Keratinocyte (primary cell): ENCODE results near the gene TMEM242. TPM values are rescaled to one million over a fixed set of nuclear protein-coding genes. Genes with fewer than 3 reads are reported as not detected.

Experiments used
- DNase-seq: peaks from one replicate; pipeline ENCODE4 v3.0.0-alpha.2; 2011; ENCODE audit warnings: low read depth, missing footprints, low spot score
- FAIRE-seq: peaks from 2 replicates; lab custom pipeline; 2011; peaks lifted over from hg19 to GRCh38; lab: Jason Lieb, UNC
- H2AFZ ChIP-seq: 2 replicates; pipeline ENCODE4 v1.6.0; 2012; ENCODE audit warnings: low read length, control low read depth, inconsistent platforms; ENCODE audit not compliant: control insufficient read depth
- H3K27ac ChIP-seq: 2 replicates; pipeline ENCODE4 v1.5.1; 2011; ENCODE audit warnings: low read length; ENCODE audit not compliant: control insufficient read depth, insufficient read depth
- H3K27me3 ChIP-seq: 3 replicates; pipeline ENCODE4 v1.6.0; 2011; ENCODE audit warnings: low read length; ENCODE audit not compliant: control insufficient read depth, insufficient read depth; ENCODE audit errors: extremely low read depth
- H3K36me3 ChIP-seq, 2 experiments: 2 replicates in 1 of 2; 3 replicates in 1 of 2; pipeline ENCODE4 v1.5.1; 2011; ENCODE audit warnings: low read length in 2 of 2, mild to moderate bottlenecking in 1 of 2; ENCODE audit not compliant: control insufficient read depth in 2 of 2, insufficient read depth in 2 of 2; ENCODE audit errors: extremely low read depth in 1 of 2
- H3K4me1 ChIP-seq: 3 replicates; pipeline ENCODE4 v1.5.1; 2011; ENCODE audit warnings: low read length; ENCODE audit not compliant: control insufficient read depth, insufficient read depth; ENCODE audit errors: extremely low read depth
- H3K4me2 ChIP-seq: 3 replicates; pipeline ENCODE4 v1.6.0; 2011; ENCODE audit warnings: low read depth, low read length; ENCODE audit not compliant: control insufficient read depth, insufficient read depth; ENCODE audit errors: extremely low read depth
- H3K4me3 ChIP-seq, 3 experiments: fragments of 200-600 bp in 1 of 3; sonication (generic) in 1 of 3; 2 replicates in 2 of 3; 3 replicates in 1 of 3; pipeline ENCODE4 v1.5.1; 2011 to 2016; ENCODE audit warnings: low read length in 3 of 3, mild to moderate bottlenecking in 3 of 3, control low read depth in 2 of 3, inconsistent platforms in 1 of 3, low read depth in 1 of 3, mixed read lengths in 1 of 3, mixed run types in 1 of 3, moderate library complexity in 1 of 3; ENCODE audit not compliant: control insufficient read depth in 2 of 3, insufficient read depth in 2 of 3; ENCODE audit errors: extremely low read depth in 1 of 3
- H3K79me2 ChIP-seq: 2 replicates; pipeline ENCODE4 v1.6.0; 2012; ENCODE audit warnings: low read length; ENCODE audit not compliant: control insufficient read depth, insufficient read depth
- H3K9ac ChIP-seq: 3 replicates; pipeline ENCODE4 v1.6.0; 2011; ENCODE audit warnings: low read length; ENCODE audit not compliant: control insufficient read depth, insufficient read depth; ENCODE audit errors: extremely low read depth
- H3K9me1 ChIP-seq: 3 replicates; pipeline ENCODE4 v1.6.0; 2011; ENCODE audit warnings: low read length; ENCODE audit not compliant: control insufficient read depth, insufficient read depth; ENCODE audit errors: extremely low read depth
- H3K9me3 ChIP-seq: 2 replicates; pipeline ENCODE4 v1.5.1; 2012; ENCODE audit warnings: low read depth, low read length; ENCODE audit not compliant: control insufficient read depth
- H4K20me1 ChIP-seq: 3 replicates; pipeline ENCODE4 v1.6.0; 2011; ENCODE audit warnings: low read length; ENCODE audit not compliant: control insufficient read depth, insufficient read depth; ENCODE audit errors: extremely low read depth
- CTCF ChIP-seq, 3 experiments: IDR thresholded peaks in 1 of 3; conservative IDR thresholded peaks in 1 of 3; optimal IDR thresholded peaks in 1 of 3; 2 replicates in 2 of 3; 3 replicates in 1 of 3; pipeline versions ENCODE3 to v1.5.1; 2011; ENCODE audit warnings: low read length in 3 of 3, mild to moderate bottlenecking in 3 of 3, moderate library complexity in 2 of 3, control low read depth in 1 of 3, inconsistent platforms in 1 of 3; ENCODE audit not compliant: insufficient read depth in 2 of 3; ENCODE audit errors: extremely low read depth in 1 of 3
- EZH2 ChIP-seq: IDR thresholded peaks from one replicate; pipeline ENCODE4 v1.6.1; 2012; ENCODE audit warnings: inconsistent platforms, mild to moderate bottlenecking, low read length, moderate library complexity
- dilution Hi-C: fragments of 300-500 bp; cut with MboI; formaldehyde crosslinking; loops from one replicate; pipeline ENCODE4 v1.7.0; 2020; ENCODE audit warnings: low sequenced_read_pairs; ENCODE audit not compliant: extremely low pct_ligation_motif_present
- polyA plus RNA-seq, 5 experiments: library from polyadenylated mRNA; depleted of rRNA in 3 of 5; stranded (reverse) in 3 of 5; stranded (forward) in 1 of 5; unstranded in 1 of 5; fragments of >200 nt; gene quantifications; 1 replicate in 1 of 5; 2 replicates in 3 of 5; 3 replicates in 1 of 5; pipeline versions ENCODE4 v1.2.1 to v1.2.3, GENCODE V29; 2011 to 2012; ENCODE audit warnings: missing spikeins in 2 of 5, low read depth in 1 of 5, low replicate concordance in 1 of 5

TMEM242 gene
- polyA plus RNA-seq, 1 donor (not counting 4 experiments of a cell fraction or from before 2014, with no cell fraction given) = 11.0 TPM

DNA sequence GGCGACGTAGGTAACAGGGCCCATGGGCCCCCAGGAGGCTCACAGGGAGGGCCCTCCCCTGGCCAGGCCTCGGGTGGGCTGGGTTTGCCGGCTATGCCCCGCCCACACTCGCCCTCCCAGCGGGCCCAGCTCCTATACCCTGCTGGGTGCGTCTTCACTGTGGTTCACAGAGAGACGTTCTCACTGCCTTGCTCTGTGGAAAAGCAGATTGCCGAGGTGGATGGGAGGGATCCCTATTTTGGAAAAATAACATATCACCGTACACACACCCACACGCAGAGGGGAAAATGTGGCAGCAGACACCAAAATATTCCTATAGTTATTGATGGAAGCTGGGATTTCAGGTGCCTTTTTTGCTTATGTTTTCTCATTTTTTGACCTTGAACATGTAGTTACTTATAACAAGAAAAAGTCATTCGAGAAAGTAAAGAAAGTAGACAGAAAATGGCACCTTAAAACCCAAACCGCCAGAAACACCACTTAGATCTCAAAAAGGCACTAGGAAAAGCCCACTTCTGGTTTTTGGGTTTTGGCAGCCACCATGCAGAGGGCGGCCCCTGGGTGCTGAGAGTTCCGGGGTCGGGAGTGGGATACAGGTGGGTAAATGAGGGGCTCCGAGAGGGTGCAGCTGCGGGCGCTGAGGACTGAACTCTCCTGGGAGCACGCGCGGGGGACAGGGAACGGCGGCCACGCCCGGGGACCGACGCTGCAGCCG is 49.4 kb downstream of the TMEM242 start:
- H3K27ac ChIP-seq = no peak overlapping the region

DNA sequence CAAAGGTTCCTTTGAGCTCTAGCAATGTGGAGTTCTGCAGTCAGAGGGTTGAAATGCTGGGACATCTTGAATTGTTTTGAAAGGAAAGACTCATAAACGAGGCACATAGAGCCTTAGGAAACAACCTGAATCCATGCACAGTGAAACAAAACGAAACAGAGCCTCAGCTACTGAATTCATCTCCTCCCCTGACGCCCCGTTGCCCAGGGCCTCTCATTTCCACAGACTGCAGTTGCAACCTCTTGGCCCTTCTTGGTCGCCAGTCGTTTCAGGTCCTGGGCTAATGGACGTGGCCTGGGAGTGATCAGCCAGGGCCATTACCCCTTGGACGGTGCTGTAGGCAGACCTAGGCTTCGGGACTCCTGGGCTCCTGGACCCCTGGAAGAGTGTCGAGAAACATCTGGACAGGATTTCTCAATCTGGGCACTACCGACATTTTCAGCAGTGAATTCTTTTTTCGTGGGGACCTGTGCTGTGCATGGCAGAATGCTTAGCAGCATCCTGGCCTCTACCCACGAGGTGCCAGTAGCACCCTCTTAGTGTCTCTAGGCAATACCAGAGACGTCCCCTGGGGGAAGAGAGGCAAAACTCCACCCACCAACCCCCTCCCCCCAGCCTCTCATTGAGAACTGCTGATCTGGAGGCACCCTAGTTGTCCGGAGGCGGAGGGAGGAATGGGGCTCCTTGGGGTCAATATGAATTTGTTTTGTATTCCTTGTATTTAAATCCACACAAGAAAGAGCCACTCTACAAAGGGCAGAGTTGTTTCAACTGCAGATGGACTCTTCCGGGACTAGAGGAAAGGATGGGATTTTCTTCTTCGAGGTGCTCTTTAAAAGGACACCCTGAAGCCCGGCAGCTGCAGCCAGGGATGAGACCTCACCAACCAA is 50.2 kb downstream of the TMEM242 start:
- peak; percentile 44 for FAIRE-seq
- Histone ChIP-seq H3K27ac (no peak overlapping the region), H3K9ac (no peak overlapping the region), H3K36me3 (no peaks in the 10 kb centered on the region), H3K4me1 (peaks cover 8% of the 10 kb centered on the region), H3K79me2 (no peaks in the 10 kb centered on the region), H2AFZ (no peak overlapping the region), H3K27me3 (no peaks in the 10 kb centered on the region), H3K9me3 (no peaks in the 10 kb centered on the region), H3K9me1 (no peaks in the 10 kb centered on the region), H3K4me2 (no peak overlapping the region), H4K20me1 (no peaks in the 10 kb centered on the region), H3K4me3 (no peak overlapping the region)
- no peak for DNase-seq
- dilution Hi-C loops = no loop called here
- no peak for TF ChIP-seq EZH2
- no peak for TF ChIP-seq CTCF (optimal IDR thresholded peaks at IDR 0.05 in 1 of 3, IDR thresholded peaks at IDR 0.05 in 1 of 3, conservative IDR thresholded peaks at IDR 0.05 in 1 of 3; ENCODE audit: extremely low read depth in 1 of 3, insufficient read depth in 2 of 3, low read length in 3 of 3)

More for the DNA sequence above, 49.4 kb downstream of the TMEM242 start:
- Histone ChIP-seq H2AFZ (peak overlapping the region; percentile 88), H3K36me3 (no peaks in the 10 kb centered on the region), H3K27me3 (no peaks in the 10 kb centered on the region), H4K20me1 (no peaks in the 10 kb centered on the region), H3K4me2 (peak overlapping the region; percentile 85), H3K9me1 (no peaks in the 10 kb centered on the region), H3K9me3 (no peaks in the 10 kb centered on the region), H3K79me2 (no peaks in the 10 kb centered on the region), H3K4me1 (peaks cover 8% of the 10 kb centered on the region), H3K4me3 (peak overlapping the region; percentile 50 to 70 (median 67)), H3K9ac (peak overlapping the region; percentile 69)
- no peak for DNase-seq
- dilution Hi-C loops = no loop called here
- TF ChIP-seq EZH2 (no peak), CTCF (optimal IDR thresholded peaks at IDR 0.05 in 1 of 3, IDR thresholded peaks at IDR 0.05 in 1 of 3, conservative IDR thresholded peaks at IDR 0.05 in 1 of 3; ENCODE audit: extremely low read depth in 1 of 3, insufficient read depth in 2 of 3, low read length in 3 of 3) (no peak)
- peak; percentile 13 for FAIRE-seq
